Suprapubic skin (tissue), 4 donors: Measurements from ENCODE around the gene WDR1.

Experiments
- POLR2A ChIP-seq, 2 donors: fragments of 450-650 bp; IDR thresholded peaks; one replicate each; pipeline ENCODE4 v1.6.1; 2017; ENCODE audit warnings: antibody characterized with exemption in 2 of 2, mild to moderate bottlenecking in 2 of 2, moderate library complexity in 2 of 2
- POLR2AphosphoS5 ChIP-seq, 3 donors: sonication (generic); formaldehyde crosslinking; IDR thresholded peaks; one replicate each; pipeline ENCODE4 v1.6.1; 2017; ENCODE audit warnings: antibody characterized with exemption in 3 of 3
- TF ChIP-seq, protein P1 (sequence below), 2 donors: fragments of 200-600 bp in 1 of 2; fragments of 450-650 bp in 1 of 2; sonication (generic) in 1 of 2; IDR thresholded peaks; one replicate each; pipeline ENCODE4 v1.5.1; 2016 to 2019; ENCODE audit warnings: antibody characterized with exemption in 2 of 2, mild to moderate bottlenecking in 1 of 2, moderate library complexity in 1 of 2

DNA sequence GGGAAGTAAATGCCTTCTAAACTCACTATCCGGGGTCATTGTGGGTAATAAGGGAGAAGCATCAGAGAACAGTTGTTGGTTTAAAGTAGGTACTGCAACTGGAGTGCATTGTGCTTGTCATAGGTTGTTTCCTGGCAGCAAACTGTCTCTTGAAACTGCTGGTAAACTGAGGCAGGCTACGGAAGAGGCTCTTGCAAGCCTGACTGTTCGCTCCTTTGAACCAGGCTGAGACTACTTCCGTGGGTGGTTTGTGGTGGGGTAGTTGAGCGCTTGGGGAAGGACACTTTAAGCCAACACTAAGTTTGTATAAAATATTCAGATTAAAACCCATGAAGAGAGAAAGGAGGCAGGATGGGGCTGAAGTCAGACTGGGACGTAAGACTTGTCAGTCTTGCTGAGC lies 45.2 kb upstream of the WDR1 start:
- TF ChIP-seq POLR2A (IDR thresholded peaks at IDR 0.05) (no peak), POLR2AphosphoS5 (IDR thresholded peaks at IDR 0.05) (no peak)
- TF ChIP-seq, protein P1, sequence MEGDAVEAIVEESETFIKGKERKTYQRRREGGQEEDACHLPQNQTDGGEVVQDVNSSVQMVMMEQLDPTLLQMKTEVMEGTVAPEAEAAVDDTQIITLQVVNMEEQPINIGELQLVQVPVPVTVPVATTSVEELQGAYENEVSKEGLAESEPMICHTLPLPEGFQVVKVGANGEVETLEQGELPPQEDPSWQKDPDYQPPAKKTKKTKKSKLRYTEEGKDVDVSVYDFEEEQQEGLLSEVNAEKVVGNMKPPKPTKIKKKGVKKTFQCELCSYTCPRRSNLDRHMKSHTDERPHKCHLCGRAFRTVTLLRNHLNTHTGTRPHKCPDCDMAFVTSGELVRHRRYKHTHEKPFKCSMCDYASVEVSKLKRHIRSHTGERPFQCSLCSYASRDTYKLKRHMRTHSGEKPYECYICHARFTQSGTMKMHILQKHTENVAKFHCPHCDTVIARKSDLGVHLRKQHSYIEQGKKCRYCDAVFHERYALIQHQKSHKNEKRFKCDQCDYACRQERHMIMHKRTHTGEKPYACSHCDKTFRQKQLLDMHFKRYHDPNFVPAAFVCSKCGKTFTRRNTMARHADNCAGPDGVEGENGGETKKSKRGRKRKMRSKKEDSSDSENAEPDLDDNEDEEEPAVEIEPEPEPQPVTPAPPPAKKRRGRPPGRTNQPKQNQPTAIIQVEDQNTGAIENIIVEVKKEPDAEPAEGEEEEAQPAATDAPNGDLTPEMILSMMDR (IDR thresholded peaks at IDR 0.05), result no peak
